Left ventricle myocardium inferior (tissue), 1 donor: Measurements from ENCODE around the gene NACAD. TPM values are rescaled to one million over a fixed set of nuclear protein-coding genes. Genes with fewer than 3 reads are reported as not detected.

ENCODE experiments used
- DNase-seq: peaks from one replicate; pipeline ENCODE4 v3.0.0-alpha.2; 2020
- H3K27ac ChIP-seq: fragments of 200-600 bp; replicated peaks from 2 replicates; pipeline ENCODE4 v1.8.0; 2021
- H3K27me3 ChIP-seq: fragments of 200-600 bp; 2 replicates; pipeline ENCODE4 v1.8.0; 2021; ENCODE audit warnings: low read depth
- H3K36me3 ChIP-seq: fragments of 200-600 bp; 2 replicates; pipeline ENCODE4 v1.8.0; 2021
- H3K4me1 ChIP-seq: fragments of 200-600 bp; 2 replicates; pipeline ENCODE4 v1.8.0; 2021
- H3K4me3 ChIP-seq: fragments of 200-600 bp; 2 replicates; pipeline ENCODE4 v1.8.0; 2021; ENCODE audit warnings: mild to moderate bottlenecking, moderate library complexity
- H3K9me3 ChIP-seq: fragments of 200-600 bp; replicated peaks from 2 replicates; pipeline ENCODE4 v1.8.0; 2021
- intact Hi-C: fragments of 100-400 bp; cut with micrococcal nuclease; formaldehyde crosslinking; loops from one replicate; pipeline ENCODE4 v1.11.0; 2022
- total RNA-seq: library from RNA; stranded (reverse); fragmentation: NEBNext Ultra II Directional; extraction: Animal tissue kit (Norgen Biotek cat#: 25700); gene quantifications from one replicate; pipeline ENCODE4 v1.2.1, GENCODE V29; 2021
- TF ChIP-seq, protein P1 (sequence below): fragments of 200-600 bp; IDR thresholded peaks from 2 replicates; pipeline ENCODE4 v1.8.0; 2021; ENCODE audit warnings: antibody characterized with exemption, mild to moderate bottlenecking, borderline replicate concordance
- donor health status: DM: no; HTN: yes; CAD: no; lungs with severe emphysema.

Gene NACAD
- total RNA-seq, 1 donor from 2014 or later, result 3.8 TPM

DNA sequence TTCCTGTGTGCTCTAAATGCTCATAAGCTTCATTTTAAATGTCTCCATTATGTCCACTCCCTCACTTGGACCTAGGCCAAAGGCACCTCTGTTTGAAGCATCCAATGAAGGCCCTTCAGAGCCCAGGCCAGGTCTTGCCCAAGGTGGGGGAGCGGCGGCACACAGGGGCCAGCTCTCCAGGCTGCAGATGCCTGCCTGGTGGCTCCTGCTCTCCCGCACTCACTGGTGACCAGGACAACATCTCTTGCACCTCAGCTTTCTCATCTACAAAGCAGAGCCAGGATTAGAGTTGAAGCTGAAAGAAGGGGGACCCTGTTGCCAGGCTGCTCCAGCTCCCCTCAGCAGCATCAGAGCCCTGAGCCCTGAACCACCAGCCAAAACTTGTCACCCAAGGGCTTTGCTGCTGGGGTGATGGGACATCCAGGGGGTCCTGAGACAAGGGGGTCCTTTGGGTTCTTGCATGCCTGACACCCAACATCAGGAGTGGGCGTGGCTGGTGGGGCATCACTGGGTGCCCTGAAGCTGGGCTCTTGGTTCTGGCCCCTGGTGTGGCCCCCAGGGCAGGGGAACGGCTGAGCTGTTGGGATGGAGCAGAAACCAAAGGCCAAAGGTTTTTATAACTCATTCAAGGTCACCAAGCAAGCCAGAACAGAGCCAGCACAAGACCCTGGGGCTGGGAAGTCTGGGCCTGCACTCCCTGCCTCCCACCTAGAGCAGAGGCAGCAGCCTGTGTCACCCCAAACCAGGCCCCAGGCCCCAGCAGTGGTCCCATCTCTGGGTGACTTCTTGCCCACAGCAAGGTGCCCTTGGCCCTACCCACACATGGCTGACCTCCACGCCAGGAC is 1.2 kb downstream of the NACAD start:
- TF ChIP-seq, protein P1, sequence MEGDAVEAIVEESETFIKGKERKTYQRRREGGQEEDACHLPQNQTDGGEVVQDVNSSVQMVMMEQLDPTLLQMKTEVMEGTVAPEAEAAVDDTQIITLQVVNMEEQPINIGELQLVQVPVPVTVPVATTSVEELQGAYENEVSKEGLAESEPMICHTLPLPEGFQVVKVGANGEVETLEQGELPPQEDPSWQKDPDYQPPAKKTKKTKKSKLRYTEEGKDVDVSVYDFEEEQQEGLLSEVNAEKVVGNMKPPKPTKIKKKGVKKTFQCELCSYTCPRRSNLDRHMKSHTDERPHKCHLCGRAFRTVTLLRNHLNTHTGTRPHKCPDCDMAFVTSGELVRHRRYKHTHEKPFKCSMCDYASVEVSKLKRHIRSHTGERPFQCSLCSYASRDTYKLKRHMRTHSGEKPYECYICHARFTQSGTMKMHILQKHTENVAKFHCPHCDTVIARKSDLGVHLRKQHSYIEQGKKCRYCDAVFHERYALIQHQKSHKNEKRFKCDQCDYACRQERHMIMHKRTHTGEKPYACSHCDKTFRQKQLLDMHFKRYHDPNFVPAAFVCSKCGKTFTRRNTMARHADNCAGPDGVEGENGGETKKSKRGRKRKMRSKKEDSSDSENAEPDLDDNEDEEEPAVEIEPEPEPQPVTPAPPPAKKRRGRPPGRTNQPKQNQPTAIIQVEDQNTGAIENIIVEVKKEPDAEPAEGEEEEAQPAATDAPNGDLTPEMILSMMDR, result no peak
- DNase-seq, result no peak
- peaks cover 12% of the 10 kb centered on the region for H3K27me3 ChIP-seq
- no peaks in the 10 kb centered on the region for H3K9me3 ChIP-seq
- no peaks in the 10 kb centered on the region for H3K36me3 ChIP-seq
- intact Hi-C loops, result no loop called here
- peaks cover 14% of the 10 kb centered on the region for H3K4me1 ChIP-seq
- H3K4me3 ChIP-seq, result peak overlapping the region; percentile 78
- peak overlapping the region; percentile 73 for H3K27ac ChIP-seq

DNA sequence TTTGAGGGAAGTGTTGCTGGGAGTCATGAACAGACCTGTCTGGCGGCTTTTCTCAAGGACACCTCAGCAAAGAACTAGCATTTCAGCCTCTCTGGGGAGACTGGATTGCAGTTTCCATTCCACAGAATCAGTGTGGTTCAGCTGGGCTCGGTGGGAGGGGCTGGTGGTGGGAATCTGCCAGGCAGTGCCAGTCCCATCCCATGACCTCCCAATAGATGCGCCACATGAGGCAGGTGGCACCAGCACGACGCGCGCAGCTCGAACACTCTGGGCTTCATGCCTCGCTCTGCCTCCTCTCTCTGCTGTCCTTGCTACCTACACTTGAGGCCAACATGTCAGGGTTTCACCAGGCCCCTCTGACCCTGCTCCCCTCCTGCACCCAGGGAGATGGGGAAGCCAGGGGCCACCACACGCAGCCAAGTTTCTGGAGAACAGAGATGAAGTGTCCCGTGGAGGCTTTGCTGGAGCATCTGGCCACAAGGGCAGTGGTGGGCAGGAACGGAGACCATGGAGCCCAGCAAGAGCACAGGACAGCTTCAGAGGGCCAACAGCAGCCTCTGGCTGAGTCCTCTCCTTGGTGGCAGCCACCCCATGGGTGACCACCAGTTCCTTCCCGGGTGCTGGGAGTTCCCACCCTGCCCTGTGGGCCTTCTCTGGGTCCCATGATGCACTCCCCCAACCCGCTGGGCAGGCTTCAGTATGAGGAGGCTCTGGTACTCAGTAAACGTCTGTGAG is 2.3 kb downstream of the NACAD start:
- no peak overlapping the region for H3K27ac ChIP-seq
- DNase-seq, result no peak
- H3K27me3 ChIP-seq, result peaks cover 12% of the 10 kb centered on the region
- no peaks in the 10 kb centered on the region for H3K36me3 ChIP-seq
- H3K4me3 ChIP-seq, result no peak overlapping the region
- TF ChIP-seq, protein P1, result no peak
- H3K4me1 ChIP-seq, result peaks cover 14% of the 10 kb centered on the region
- no peaks in the 10 kb centered on the region for H3K9me3 ChIP-seq
- intact Hi-C loops, result no loop called here

DNA sequence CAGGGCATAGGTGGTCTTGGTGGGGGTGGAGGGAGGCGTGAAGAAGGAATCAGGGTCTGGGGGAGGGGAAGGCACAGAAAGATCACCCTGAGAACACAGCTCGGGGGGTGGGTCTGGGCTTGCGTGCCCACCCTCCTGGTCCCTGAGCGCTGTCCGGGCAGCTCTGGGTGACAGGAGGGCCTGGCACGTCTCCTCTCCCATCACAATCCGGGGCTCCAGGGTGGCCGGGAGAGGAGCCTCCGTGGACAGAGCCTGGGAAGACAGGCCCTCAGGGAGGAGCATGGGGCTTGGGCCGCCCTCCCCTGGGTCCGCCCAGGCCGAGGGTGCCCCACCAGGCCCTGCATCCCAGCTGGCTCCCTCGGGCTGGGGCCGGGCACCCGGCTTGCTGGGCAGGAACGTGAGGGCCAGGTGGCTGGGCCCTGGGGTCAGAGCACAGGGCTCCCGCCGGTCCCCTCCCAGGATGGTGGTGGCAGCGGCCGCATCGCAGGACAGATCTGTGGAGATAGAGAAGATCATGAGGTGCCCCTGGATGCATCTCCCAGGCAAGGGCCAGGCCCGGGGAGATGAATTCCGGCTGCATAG is 3.1 kb downstream of the NACAD start:
- H3K4me1 ChIP-seq, result peaks cover 14% of the 10 kb centered on the region
- no peak overlapping the region for H3K27ac ChIP-seq
- DNase-seq, result no peak
- TF ChIP-seq, protein P1, result no peak
- intact Hi-C loops, result no loop called here
- H3K4me3 ChIP-seq, result no peak overlapping the region
- no peaks in the 10 kb centered on the region for H3K9me3 ChIP-seq
- no peaks in the 10 kb centered on the region for H3K36me3 ChIP-seq
- peaks cover 12% of the 10 kb centered on the region for H3K27me3 ChIP-seq

DNA sequence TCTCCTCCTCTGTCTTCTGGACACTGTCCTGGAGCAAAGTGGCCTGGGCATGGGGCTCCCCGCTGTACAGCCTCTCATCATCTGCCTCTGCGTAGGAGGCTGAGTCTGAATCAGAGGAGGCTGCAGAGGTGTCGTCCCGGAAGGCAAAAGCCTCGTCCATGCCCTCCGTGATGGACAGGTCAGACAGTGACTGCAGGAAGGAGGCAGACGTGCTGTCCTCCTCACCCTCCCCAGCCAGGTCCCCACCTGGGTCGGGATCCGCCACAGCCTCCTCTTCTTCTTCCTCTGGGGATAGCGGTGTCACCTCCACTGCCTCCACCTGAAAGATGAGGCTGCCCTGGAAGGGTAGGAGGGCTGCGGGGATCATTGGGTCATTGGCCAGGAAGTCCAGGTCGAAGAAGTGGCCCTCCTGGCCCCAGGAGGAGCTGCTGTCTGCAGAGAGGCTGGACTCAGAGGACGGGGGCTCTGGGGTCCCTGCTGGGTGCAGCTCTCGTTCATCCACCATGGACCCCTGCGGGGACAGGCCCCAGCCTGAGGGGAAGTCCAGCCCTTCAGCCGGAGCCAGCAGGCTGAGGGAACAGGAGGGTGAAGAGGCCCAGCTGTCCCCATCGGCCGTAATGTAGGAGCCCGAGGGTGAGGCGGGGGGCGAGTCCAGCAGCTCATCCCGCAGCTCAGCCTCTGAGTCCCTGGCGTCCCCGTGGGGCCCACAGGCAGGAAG is 3.7 kb downstream of the NACAD start:
- no peaks in the 10 kb centered on the region for H3K36me3 ChIP-seq
- no peak overlapping the region for H3K4me3 ChIP-seq
- intact Hi-C loops, result no loop called here
- H3K27ac ChIP-seq, result no peak overlapping the region
- H3K9me3 ChIP-seq, result no peaks in the 10 kb centered on the region
- H3K4me1 ChIP-seq, result peaks cover 14% of the 10 kb centered on the region
- TF ChIP-seq, protein P1, result no peak
- peaks cover 11% of the 10 kb centered on the region for H3K27me3 ChIP-seq
- no peak for DNase-seq

DNA sequence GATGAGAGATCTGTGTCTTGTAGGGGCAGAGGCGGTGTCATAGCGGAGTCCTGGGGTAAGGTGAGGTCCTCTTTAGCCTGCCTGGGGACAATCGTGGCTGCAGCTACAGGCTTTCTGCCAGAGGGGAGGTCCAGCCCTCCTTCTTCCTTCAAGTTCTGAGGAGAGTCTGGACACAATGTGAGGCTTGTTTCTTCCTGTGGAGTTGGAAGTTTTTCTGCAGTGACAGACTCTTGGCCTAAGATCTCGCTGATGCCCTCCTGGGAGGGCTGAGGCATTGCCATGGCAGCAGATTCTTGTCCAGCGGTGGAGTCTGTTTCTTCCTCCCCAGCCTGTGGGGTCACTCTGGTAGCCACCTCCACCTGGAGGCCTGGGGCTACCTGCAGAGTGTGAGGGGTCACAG is 4.4 kb downstream of the NACAD start:
- H3K27me3 ChIP-seq, result peaks cover 6% of the 10 kb centered on the region
- H3K4me3 ChIP-seq, result no peak overlapping the region
- intact Hi-C loops, result no loop called here
- peaks cover 14% of the 10 kb centered on the region for H3K4me1 ChIP-seq
- TF ChIP-seq, protein P1, result no peak
- no peaks in the 10 kb centered on the region for H3K9me3 ChIP-seq
- DNase-seq, result no peak
- H3K36me3 ChIP-seq, result no peaks in the 10 kb centered on the region
- H3K27ac ChIP-seq, result no peak overlapping the region
